Measurements from ENCODE around the gene GRK1. TPM values are rescaled to one million over a fixed set of nuclear protein-coding genes. Genes with fewer than 3 reads are reported as not detected.

GRK1 gene
- total and polyA plus RNA-seq, 2 of the 4 experiments (the other 2 are of a cell fraction): not detected

DNA sequence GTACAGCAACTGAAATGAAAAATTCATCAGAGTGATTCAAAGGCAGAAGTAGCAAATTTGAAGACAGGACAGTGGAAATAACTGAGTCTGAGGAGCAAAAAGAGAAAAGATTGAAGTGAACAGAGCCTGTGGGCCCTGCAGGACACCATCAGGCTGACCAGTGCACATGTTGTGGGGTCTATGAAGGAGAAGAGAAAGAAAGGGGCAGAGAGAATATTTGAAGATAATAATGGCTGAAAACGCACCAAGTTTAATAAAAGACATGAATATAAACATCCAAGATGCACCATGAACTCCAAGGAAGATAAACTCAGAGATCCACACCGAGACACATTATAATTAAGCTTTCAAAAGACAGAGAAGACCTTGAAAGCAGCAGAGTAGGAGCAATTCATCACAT lies 24.5 kb upstream of the GRK1 start:
- dilution Hi-C loops (cut with HindIII; ENCODE audit: low sequenced_read_pairs, unreplicated experiment) (no loop called here), in situ Hi-C loops (cut with MboI; ENCODE audit: low sequenced_read_pairs) (no loop called here)
- CTCF ChIA-PET: no interaction called here

More for the DNA sequence above, 24.5 kb upstream of the GRK1 start:
- no peak overlapping the region for H3K27ac ChIP-seq (ENCODE audit: insufficient read depth, low read length)
- H3K4me1 ChIP-seq (ENCODE audit: control insufficient read depth, insufficient read depth, low read length): no peaks in the 10 kb centered on the region; the same call in 1 of the 2 replicates
- H2AK9ac ChIP-seq (replicated peaks; ENCODE audit: low read depth, low read length, poor library complexity): no peak overlapping the region
- H3K18ac ChIP-seq (ENCODE audit: low read depth, low read length): no peak overlapping the region
- peaks cover 8 to 12% of the 10 kb centered on the region in 2 experiments; a peak in 3 of 4 replicates for H3K79me1 ChIP-seq (ENCODE audit: low read depth in 1 of 2, low read length in 2 of 2)
- no TSS peak for BruUV-seq (replicated peaks)
- no peaks in the 10 kb centered on the region; the same call in 1 of the 2 replicates for H4K20me1 ChIP-seq (ENCODE audit: insufficient read depth, low read length)
- H4K5ac ChIP-seq (ENCODE audit: low read depth, low read length): no peak overlapping the region
- H3K4ac ChIP-seq (ENCODE audit: low read depth, low read length): no peak overlapping the region
- no peak overlapping the region for H2BK15ac ChIP-seq (ENCODE audit: low read depth, low read length)
- H2AFZ ChIP-seq (replicated peaks; ENCODE audit: low read length, poor library complexity): no peak overlapping the region
- H3K4me2 ChIP-seq (ENCODE audit: low read depth, low read length): no peak overlapping the region
- WGBS, 2 experiments (ENCODE audit: extremely low coverage in 2 of 2, insufficient read length in 1 of 2): no CpG with 5 or more reads among the region's 2 CpGs
- no peak overlapping the region for H3K9ac ChIP-seq (ENCODE audit: low read depth, low read length)
- H3K23ac ChIP-seq (ENCODE audit: low read depth, low read length): no peak overlapping the region
- H3K9me3 ChIP-seq (ENCODE audit: control insufficient read depth, insufficient read depth, low read length): no peaks in the 10 kb centered on the region
- no peak overlapping the region for H3K14ac ChIP-seq (replicated peaks; ENCODE audit: low read depth, low read length)
- no peaks in the 10 kb centered on the region for H3K27me3 ChIP-seq (ENCODE audit: control insufficient read depth, insufficient read depth, low read length)
- TF ChIP-seq BHLHE40 (IDR thresholded peaks at IDR 0.05; ENCODE audit: low read depth, low read length) (no peak), MXI1 (IDR thresholded peaks at IDR 0.05; ENCODE audit: borderline replicate concordance, low read depth, low read length) (no peak), ELK1 (IDR thresholded peaks at IDR 0.05; ENCODE audit: borderline replicate concordance, low read depth, low read length) (no peak), CEBPB (IDR thresholded peaks at IDR 0.05; ENCODE audit: low read depth, low read length) (no peak), CHD1 (IDR thresholded peaks at IDR 0.05; ENCODE audit: low read depth, low read length) (no peak), POLR2A (IDR thresholded peaks at IDR 0.05; ENCODE audit: low read depth, low read length) (no peak), MAFK (IDR thresholded peaks at IDR 0.05; ENCODE audit: low read depth, low read length) (no peak), RFX5 (IDR thresholded peaks at IDR 0.05; ENCODE audit: low read depth, low read length) (no peak), RCOR1 (IDR thresholded peaks at IDR 0.05; ENCODE audit: insufficient replicate concordance, low read length) (no peak), FOS (IDR thresholded peaks at IDR 0.05; ENCODE audit: low read depth, low read length) (no peak), RAD21 (IDR thresholded peaks at IDR 0.05; ENCODE audit: low read length) (no peak), SMC3 (IDR thresholded peaks at IDR 0.05; ENCODE audit: low read depth, low read length) (no peak), MAZ (IDR thresholded peaks at IDR 0.05; ENCODE audit: borderline replicate concordance, low read depth, low read length) (no peak), NFE2L2 (IDR thresholded peaks at IDR 0.05; ENCODE audit: low read depth, low read length) (no peak), USF2 (IDR thresholded peaks at IDR 0.05; ENCODE audit: low read depth, low read length) (no peak)
- TF ChIP-seq, protein P1, sequence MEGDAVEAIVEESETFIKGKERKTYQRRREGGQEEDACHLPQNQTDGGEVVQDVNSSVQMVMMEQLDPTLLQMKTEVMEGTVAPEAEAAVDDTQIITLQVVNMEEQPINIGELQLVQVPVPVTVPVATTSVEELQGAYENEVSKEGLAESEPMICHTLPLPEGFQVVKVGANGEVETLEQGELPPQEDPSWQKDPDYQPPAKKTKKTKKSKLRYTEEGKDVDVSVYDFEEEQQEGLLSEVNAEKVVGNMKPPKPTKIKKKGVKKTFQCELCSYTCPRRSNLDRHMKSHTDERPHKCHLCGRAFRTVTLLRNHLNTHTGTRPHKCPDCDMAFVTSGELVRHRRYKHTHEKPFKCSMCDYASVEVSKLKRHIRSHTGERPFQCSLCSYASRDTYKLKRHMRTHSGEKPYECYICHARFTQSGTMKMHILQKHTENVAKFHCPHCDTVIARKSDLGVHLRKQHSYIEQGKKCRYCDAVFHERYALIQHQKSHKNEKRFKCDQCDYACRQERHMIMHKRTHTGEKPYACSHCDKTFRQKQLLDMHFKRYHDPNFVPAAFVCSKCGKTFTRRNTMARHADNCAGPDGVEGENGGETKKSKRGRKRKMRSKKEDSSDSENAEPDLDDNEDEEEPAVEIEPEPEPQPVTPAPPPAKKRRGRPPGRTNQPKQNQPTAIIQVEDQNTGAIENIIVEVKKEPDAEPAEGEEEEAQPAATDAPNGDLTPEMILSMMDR (conservative IDR thresholded peaks at IDR 0.05; ENCODE audit: low read depth, low read length): no peak
- H3K56ac ChIP-seq (ENCODE audit: extremely low read depth, insufficient read depth, low read length): no peak overlapping the region
- no peak overlapping the region for H4K91ac ChIP-seq (ENCODE audit: insufficient read depth, low read depth, low read length)
- peaks cover 6% of the 10 kb centered on the region; the same call in 1 of the 2 replicates for H3K9me1 ChIP-seq (ENCODE audit: insufficient read depth, low read length)
- peaks cover 24% of the 10 kb centered on the region for H3K36me3 ChIP-seq (ENCODE audit: control insufficient read depth, insufficient read depth, low read length)
- H4K8ac ChIP-seq (ENCODE audit: low read depth in 2 of 2, low read length in 2 of 2): no peak overlapping the region
- H2BK20ac ChIP-seq (ENCODE audit: low read depth, low read length): no peak overlapping the region
- H2AK5ac ChIP-seq (ENCODE audit: low read depth, low read length): no peak overlapping the region
- POLR2A ChIA-PET (ENCODE audit: unreplicated experiment): no interaction called here
- H3K4me3 ChIP-seq (ENCODE audit: insufficient read depth, low read depth, low read length): no peak overlapping the region
- ATAC-seq (ENCODE audit: low read depth) (no peak), DNase-seq (no peak)
- intact Hi-C loops (cut with micrococcal nuclease): no loop called here
- no peak overlapping the region for H2BK120ac ChIP-seq (ENCODE audit: low read depth, low read length)
- no peak overlapping the region for H2BK5ac ChIP-seq (ENCODE audit: low read depth, low read length, poor library complexity, severe bottlenecking)

Data from IMR-90 (cell line).